GM21526 (cell line): ENCODE data around the gene C1orf232.

ENCODE experiments used
- ATAC-seq: cut with Tn5 transposase; IDR thresholded peaks from one replicate; pipeline ENCODE4 v1.9.1; 2021; ENCODE audit warnings: moderate library complexity; ENCODE audit not compliant: unreplicated experiment, low FRiP score

The C1orf232 gene

GRCh38 chr1:26125946-26126320 lies 42.8 kb downstream of the C1orf232 start:
- no peak for ATAC-seq

GRCh38 chr1:26125382-26125781 lies 43.4 kb downstream of the C1orf232 start:
- no peak for ATAC-seq

- ATAC-seq: no peak
Observed at GRCh38 chr1:26124418-26125331, 44.1 kb downstream of the C1orf232 start.

GRCh38 chr1:26122988-26123973 lies 45.5 kb downstream of the C1orf232 start:
- ATAC-seq: no peak

- no peak for ATAC-seq
Observed at GRCh38 chr1:26121854-26122773, 46.6 kb downstream of the C1orf232 start.

GRCh38 chr1:26119892-26120608 lies 48.7 kb downstream of the C1orf232 start:
- no peak for ATAC-seq

- ATAC-seq: no peak
Observed at GRCh38 chr1:26114165-26114927, 54.4 kb downstream of the C1orf232 start.
